DMS53 (cell line): ENCODE results near the gene CYP26B1.
A peak's percentile ranks its signal among the peaks of the same experiment; 100 is the strongest.

ENCODE experiments used
- DNase-seq: peaks from one replicate; lab custom pipeline; 2025; lab: John Stamatoyannopoulos, UW

Gene CYP26B1, protein sequence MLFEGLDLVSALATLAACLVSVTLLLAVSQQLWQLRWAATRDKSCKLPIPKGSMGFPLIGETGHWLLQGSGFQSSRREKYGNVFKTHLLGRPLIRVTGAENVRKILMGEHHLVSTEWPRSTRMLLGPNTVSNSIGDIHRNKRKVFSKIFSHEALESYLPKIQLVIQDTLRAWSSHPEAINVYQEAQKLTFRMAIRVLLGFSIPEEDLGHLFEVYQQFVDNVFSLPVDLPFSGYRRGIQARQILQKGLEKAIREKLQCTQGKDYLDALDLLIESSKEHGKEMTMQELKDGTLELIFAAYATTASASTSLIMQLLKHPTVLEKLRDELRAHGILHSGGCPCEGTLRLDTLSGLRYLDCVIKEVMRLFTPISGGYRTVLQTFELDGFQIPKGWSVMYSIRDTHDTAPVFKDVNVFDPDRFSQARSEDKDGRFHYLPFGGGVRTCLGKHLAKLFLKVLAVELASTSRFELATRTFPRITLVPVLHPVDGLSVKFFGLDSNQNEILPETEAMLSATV

DNA sequence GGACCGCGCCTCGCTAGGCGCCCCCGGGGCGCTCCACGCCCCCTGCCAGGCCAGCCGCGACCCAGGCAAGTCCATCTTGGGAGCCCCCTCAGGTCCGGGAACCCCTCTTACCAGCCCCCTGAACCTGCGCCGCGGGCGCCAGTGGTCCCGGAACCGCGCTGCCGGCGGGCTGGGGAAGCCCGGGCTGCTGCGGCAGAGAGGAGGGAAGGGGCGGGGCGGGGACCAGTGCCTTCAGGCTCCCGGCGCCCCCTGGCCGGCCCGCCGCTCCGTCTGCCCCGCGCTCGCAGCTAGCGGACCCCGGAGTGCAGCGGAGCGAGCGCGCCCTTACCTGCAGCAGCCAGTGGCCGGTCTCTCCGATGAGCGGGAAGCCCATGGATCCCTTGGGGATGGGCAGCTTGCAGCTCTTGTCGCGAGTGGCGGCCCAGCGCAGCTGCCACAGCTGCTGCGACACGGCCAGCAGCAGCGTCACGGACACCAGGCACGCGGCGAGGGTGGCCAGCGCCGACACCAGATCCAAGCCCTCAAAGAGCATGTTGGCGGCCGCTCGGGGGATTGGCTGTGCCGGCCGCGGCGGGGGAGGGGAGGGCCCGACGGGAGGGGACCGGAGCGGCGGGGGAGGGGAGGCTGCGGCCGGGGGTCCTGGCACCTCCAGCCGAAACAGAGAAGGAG, at the start of gene CYP26B1:
TSS of gene CYP26B1 (minus strand) at position 560 of the 669 bp plus-strand sequence. CDS start at position 532, 28 bp downstream.
- DNase-seq: peak; percentile 65

DNA sequence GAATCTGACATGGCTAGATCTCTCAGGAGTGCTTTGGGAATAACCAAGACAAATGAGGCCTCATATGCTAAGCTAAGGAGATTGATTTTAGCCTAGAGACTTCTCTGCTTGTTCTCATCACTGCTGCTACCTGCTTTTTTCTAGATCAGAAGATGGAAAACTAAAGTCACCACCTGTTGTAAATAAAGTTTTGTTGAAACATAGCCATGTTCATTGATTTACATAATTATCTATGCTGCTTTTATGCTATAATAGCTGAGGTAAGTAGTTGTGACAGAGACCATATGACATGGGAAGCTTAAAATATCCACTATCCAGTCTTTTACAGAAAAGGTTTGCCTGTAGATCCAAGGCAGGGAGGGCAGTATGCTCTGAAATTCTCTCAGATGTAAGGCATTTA, 46.1 kb upstream of the CYP26B1 start:
- DNase-seq: no peak

DNA sequence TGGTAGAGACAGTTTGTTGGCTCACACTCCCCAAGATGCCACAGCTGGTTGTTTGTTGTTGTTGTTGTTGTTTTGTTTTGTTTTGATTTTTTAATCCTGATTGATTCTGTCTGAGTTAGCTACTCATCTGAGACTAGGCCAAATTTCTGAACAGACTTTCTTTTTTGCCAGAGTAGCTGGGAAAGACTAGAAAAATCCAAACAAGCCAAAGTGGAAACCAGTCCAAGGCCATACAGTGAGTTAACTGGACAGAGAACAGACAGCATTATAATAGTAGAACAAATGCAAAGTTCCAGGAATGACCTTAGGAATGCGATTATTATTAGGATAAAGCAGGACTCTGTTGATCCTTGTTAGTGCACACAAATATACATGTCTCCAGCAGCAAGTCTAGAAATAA, 43.8 kb upstream of the CYP26B1 start:
- DNase-seq: no peak

DNA sequence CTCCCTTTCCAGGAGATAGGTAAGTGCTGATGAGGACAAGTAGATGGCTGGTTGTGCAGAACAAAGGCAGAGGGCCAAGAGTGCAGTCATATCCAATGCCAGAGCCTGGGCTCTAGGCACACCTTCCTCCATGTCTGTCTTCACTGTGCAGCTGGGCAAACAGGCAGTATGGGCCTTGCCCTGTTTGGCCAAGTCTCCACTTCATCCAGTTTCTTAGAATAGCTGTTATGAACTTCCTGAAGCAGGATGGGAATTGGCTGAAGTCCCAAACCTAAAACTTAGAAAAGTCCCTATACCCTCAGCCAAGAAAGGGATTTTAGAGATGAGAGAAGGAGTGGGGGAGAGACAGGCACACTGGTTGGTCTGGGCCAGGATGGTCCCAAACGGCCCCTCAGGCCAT, 37.5 kb upstream of the CYP26B1 start:
- no peak for DNase-seq

DNA sequence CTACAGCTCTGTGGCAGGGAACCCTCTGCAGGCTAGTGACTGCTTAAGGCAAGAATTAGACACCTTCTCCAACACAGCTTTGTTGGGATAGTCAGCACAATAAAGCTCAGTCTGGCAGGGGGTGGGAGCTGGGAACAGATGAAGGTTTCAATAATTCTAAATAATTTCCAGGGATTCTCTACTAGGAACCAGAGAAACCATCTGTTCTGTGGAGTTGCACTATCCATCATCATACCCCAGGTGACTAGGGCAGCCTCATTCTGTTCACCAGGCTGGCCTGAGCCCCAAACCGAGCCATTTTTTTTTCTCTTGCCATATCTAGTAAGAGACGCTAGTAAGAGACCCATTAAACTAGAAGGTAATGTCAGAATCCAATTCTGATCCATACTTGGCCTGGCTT, 35.8 kb upstream of the CYP26B1 start:
- DNase-seq: no peak

DNA sequence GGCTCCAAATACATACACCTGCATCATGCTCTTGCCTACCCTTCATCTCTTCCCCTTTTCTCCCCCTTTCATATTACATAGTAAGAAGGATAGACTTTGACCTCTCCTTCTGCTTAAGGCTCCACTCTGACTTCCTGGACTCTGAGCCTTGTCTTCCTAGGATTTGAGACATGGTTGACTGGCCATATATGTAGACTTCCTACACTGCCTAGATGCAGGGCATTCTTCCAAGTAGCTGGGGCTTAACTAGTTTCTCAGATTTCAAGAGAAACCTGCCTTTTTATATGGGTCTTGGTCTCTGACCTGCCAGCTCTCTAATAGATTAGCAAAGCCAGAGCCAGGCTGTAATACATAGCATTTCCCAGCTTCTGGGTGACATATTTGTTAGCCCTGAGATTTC, 35.4 kb upstream of the CYP26B1 start:
- DNase-seq: no peak

DNA sequence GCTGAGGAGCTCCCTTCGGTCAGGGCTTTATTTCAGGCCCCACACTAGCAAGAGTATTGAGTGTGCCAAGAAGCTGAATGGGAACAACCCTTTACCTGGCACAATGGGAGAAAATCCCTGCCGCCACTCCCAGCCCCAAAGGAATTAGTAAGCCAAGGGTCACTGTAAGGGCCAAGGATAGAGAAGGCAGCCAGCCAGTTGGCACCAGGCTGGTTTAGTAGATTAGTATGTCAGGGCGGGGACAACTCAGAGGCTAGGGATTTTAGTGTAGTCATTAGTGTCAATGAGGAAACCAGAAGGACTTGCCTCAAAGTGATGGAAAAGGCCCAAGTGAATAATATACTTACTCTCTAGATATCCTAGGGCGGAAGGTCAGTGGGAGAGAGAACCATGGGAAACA, 34.9 kb upstream of the CYP26B1 start:
- no peak for DNase-seq

DNA sequence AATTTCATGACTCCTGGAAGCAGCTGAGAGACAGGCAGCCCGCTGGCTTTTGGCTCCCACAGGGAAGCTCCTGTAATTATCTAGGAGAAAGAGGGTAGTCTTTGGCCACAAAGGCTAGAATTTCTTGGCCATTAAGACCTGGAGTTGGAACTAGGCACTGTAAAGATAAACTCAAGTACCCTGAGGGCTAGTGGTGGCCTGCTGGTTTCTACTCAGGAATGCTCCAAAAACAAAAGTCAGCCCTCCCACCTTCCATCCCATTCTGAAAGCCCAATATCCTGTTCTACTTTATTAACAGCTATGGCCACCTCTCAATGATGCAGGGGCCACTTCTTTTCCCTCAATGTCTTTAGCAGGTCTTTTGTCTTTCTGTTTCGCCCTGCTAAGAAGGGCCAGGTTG, 34.0 kb upstream of the CYP26B1 start:
- no peak for DNase-seq

DNA sequence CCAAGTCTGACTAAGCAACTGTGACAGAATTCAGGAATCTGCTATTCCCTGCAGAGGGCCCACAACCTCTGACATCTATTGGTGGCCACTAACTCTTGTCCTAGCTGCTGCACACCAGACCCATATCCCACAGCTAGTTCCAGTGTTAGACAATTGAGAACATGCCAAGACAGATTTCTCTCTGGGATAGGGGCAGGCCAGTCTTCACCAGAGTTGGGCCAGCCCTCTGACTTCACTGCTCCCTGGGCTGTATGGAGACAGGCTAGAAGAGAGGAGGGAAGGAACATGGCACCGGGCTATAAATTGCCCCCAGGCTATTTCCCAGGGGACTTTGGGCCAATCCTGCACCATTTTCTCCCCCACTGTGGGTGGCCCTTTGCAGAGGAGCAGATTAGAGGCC, 32.7 kb upstream of the CYP26B1 start:
- DNase-seq: no peak

DNA sequence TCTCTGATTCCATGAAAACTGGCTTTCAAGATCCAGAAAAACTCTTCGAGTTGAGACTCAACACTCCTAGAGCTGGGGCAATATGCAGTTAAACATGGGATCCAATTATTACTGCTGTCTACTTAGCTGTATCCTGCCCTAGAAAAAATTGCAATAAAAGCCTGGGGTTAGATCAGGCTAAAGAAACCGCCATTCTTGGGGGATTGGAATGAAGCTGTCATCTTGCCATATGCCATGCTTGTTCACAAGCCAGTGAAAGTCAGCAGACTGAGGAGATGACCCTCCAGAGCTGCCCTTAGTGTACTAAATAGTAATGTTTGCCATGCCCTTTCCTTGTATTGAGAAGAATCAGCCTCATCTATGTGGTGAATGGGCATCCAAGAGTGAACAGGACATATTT, 30.9 kb upstream of the CYP26B1 start:
- no peak for DNase-seq

DNA sequence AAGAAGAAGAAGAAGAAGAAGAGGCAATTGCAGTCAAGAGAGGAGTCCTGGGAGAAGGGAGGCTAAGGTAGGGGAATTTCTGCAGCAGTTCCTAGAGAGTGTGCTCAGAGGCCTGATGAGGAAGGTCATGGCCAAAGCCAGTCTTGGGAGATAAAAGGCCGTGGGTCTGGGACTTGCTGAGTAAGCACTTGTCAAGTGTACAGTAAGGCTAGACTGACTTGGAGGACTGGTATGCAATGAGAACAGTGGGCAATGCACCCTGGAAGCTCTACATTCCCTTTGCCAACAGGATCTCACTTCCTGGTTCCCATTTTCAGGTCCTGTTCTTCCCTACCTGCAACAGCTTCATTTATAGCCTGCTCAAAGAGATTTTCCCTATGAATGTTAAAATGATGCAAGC, 28.6 kb upstream of the CYP26B1 start:
- DNase-seq: no peak

DNA sequence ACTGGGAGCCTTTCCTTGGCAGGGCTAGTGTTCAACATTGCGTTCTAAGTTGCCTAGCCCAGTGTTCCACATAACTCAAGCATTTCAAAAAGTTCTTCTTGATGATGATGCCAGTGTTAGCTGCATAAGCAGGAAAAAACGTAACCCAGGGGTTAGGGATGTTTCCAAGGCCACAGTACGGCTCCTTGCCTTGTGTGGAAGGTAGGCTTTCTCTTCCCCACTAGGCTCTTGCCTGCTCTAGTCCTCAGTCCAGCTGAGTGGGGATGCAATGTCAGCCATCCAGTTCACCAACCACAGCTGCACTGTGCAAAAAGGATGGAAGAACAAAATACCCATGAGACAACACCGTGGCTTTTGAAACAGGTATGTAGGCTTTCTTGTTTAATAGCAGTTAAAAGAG, 28.0 kb upstream of the CYP26B1 start:
- DNase-seq: no peak

DNA sequence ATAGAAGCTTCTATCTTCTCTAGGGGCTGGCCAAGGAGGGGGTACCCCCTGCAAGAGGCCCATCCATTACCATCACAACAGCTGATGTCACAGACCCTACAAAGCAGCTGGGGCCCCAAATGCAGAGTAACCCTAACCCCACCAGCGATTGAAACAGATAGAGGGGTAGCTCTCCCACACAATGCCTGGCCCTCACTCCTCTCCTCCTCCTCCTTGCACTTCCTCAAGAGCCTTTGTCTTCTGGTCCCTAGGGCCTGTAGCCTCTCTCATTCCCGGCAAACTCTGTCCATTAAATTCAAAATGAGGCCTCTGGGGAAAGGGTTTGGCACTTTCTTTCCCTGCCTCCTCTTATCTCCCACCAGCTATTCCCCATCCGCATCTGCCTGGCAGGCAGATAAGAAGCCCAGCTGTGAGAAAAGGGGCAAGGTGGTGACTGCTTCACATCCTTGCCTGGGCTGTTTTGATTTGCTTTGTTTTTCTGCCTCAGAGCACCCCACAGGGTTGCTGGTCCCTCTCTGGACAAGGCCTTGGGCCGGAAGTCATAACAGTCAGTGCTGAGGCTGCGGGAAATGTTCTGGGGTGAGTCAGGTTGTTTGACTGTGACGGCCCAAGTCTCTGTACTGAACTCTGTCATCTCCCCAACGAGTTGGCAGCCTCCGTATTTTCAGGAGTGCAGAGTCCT, 26.1 kb upstream of the CYP26B1 start:
- no peak for DNase-seq

DNA sequence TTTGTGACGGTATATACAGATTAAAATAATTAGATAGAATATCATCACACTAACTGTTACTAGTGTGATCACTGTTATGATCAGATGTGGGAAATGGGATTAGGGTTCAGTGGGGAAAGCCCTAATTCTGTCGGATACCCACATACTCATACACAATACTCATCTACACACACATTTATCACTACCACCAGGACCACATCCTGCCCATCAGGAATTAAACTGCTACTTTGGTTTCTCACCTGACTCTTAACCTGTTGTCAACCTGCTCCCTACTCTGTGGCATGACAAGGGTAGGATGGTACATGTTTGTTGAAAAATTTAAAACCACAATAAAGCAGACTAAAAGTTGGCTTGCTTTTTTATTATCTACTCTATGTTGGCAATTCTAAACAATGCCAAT, 24.8 kb upstream of the CYP26B1 start:
- DNase-seq: no peak

DNA sequence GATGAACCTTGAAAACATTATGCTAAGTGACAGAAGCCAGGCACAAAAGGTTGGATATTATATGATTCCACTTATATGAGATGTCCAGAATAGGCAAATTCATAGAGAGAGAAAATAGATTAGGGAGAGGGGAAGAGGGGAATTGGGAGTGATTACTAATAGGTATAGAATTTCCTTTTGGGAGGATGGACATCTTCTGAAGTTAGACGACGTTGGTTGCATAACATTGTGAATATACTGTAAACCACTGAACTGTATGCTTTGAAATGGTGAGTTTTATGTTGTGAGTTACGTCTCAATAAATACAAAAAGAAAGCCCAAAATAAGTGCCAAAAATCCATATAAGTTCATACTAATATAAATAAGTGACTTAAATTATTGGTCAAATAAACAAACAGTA, 18.6 kb upstream of the CYP26B1 start:
- no peak for DNase-seq

DNA sequence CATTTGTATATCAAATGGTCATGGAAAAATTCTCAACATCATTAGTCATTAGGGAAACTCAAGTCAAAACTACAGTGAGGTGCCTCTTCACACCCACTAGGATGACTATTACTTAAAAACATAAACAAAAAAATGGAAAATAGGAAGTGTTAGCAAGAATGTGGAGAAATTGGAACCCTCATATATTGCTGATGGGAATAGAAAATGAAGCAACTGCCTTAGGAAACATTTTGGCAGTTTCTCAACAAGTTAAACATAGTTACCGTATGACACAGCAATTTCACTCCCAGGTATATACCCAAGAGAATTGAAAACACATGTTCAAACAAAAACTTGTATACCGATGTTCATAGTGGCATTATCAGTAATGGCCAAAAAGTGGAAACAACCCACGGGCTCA, 18.1 kb upstream of the CYP26B1 start:
- no peak for DNase-seq

DNA sequence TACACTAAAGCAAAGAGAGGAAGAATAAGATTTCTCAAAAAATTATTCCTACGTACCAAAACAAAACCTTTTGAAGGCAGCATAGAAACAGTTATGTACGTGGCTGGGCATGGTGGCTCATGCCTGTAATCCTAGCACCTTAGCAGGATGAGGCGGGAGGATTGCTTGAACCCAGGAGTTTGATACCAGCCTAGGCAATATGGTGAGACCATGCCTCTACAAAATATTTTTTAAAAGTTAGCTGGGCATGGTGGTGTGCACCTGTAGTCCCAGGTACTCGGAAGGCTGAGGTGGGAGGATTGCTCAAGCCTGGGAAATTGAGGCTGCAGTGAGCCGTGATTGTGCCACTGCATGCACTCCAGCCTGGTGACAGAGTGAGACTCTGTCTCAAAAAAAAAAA, 14.9 kb upstream of the CYP26B1 start:
- no peak for DNase-seq

DNA sequence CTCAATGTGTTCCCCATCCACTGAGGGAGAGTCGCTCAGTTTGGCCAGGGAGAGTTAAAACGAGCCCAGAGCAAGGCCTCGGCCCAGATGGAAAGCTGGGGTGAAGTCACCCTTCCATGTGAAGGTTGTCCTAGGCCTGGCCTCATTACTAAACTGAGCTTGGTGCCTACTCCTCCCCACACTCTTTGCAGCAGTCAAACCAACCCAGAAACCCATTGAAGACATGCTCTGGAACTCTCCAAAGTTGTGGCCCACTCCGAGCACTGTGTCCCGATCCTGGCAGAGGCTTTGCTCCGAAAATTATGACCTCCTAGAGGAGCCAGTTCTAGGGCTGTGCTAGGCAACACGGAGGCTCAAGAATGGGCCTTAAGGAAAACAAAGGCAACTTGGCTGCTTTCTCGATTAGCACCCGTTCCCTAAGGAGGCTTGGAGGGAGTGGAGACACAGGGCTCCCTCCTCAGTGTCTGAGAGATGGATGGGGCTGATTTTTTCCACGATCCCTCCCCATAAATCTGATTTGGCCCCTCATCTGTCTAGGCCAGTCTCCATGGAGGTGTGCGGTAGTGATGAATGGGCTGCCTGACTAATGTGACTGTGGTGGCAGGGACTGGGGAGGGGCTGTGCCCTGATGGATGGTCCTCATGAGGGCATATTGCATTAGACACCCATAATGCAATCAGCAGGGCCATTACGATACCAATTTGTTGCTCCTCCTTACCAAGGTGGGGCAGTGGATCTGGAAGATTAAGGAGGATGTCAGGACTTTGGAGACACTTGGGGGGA, 11.7 kb upstream of the CYP26B1 start:
- no peak for DNase-seq

DNA sequence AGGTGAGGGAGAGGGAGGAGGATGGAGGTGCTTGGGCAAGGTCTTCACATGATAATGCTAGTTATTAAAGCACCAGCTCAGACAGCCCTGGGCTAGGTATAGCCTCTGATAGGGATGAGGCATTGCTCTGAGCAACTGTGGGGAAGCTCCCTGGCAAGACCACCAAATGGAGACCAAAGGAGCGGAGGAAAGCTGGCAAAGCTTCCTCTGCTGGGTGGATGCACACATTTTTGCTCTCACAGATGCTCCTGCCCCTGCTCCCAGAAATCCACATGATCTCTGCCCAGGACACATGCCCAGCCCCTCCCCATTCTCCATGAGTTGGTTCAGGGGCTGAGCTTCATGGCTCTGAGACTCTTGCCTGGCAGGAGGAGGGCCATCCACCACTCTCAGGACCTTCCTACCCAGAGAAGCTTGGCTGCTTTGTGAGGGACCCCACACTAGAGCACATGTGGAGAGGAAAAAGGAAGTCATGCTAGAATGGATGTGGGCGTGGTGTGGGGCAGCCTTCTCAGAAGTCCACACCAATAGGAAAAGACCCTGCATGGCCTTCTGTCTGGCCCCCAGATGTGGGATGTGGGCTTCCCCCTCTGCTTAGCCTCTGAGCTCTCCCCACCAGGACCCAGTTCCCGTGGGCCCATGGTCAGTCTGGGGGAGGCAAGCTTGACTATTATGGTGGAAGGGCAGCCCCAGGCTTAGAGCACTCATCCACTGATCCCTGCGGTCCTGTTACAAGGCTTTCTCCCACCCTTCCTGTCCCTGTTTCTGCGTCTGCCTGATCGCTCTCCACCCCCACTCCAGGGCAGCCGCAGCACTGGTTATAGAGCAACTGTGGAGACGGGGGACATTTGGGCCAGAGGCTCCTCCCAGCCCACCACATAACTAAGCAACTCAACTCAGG, 10.5 kb upstream of the CYP26B1 start:
- DNase-seq: no peak

DNA sequence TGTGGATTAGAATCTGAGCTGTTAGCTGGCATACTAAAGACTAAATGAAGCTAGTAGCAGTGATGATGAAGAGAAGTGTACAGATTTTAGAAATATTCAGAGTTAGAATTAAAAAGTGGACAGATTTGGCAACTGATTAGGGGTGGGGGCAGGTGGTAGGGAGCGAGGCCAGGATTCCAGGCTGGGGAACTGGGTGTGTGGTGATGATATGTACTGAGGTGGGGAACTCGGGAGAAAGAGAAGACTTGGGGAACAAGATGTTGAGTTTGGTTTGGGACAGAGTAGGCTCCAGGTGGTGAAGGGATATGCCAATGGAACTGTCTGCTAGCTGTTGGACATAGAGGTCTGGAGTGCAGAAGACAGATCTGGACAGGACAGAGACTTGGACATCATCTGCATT, 9.2 kb upstream of the CYP26B1 start:
- DNase-seq: no peak

DNA sequence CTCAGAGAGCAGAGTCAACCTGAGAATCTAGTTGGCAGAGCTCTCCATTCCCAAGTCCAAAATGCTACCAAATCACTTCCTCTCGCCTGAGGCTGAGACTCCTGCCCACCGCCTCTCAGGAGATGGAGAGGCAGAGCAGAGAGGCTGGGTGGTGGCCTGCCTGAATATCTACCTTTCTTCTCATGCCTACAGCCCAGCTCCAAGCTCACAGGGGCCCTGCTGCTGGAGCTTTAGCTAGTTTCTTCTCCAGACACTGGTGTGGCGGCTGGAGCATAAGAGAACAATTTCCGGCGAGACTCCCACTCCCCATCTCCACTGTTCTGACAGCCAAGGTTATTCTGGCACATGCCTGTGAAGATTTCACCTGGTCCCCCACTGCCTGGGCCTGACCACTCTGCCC, 8.1 kb upstream of the CYP26B1 start:
- no peak for DNase-seq
